Right lobe of liver (tissue), 6 donors: ENCODE results near the gene TRPM3. TPM values are rescaled to one million over a fixed set of nuclear protein-coding genes. Genes with fewer than 3 reads are reported as not detected.

ENCODE experiments used
- ATAC-seq, 4 donors: fragments of 200-7000 bp; cut with Tn5 transposase; one replicate each; pipeline ENCODE4 v1.9.1; 2020; ENCODE audit warnings: mild to moderate bottlenecking in 4 of 4, moderate library complexity in 4 of 4
- DNase-seq, 3 donors: peaks; one replicate each; pipeline ENCODE4 v3.0.0-alpha.2; 2020
- H3K27ac ChIP-seq, 3 donors: fragments of 200-600 bp; one replicate each; pipeline ENCODE4 v1.8.0; 2022
- H3K27me3 ChIP-seq, 2 donors: fragments of 200-600 bp; one replicate each; pipeline ENCODE4 v1.8.0; 2022
- H3K36me3 ChIP-seq, 4 donors: fragments of 200-600 bp; sonication (generic) in 1 of 4; one replicate each; pipeline versions ENCODE4 v1.5.1 to v1.8.0; 2017 to 2022; ENCODE audit warnings: control low read depth in 1 of 4
- H3K4me1 ChIP-seq, 4 donors: fragments of 200-600 bp; sonication (generic) in 1 of 4; one replicate each; pipeline versions ENCODE4 v1.5.1 to v1.8.0; 2017 to 2022; ENCODE audit warnings: control low read depth in 1 of 4
- H3K4me3 ChIP-seq, 3 donors: fragments of 200-600 bp; one replicate each; pipeline ENCODE4 v1.8.0; 2022
- H3K9me3 ChIP-seq, 4 donors: fragments of 200-600 bp; sonication (generic) in 1 of 4; one replicate each; pipeline versions ENCODE4 v1.5.1 to v1.8.0; 2017 to 2022; ENCODE audit warnings: control low read depth in 1 of 4
- CTCF ChIP-seq, 4 donors: fragments of 200-600 bp in 3 of 4; fragments of 450-650 bp in 1 of 4; IDR thresholded peaks; one replicate each; pipeline versions ENCODE4 v1.5.1 to v1.8.0; 2016 to 2022; ENCODE audit warnings: antibody characterized with exemption in 4 of 4, mild to moderate bottlenecking in 2 of 4
- POLR2A ChIP-seq: fragments of 450-650 bp; IDR thresholded peaks from one replicate; pipeline ENCODE4 v1.6.1; 2017; ENCODE audit warnings: antibody characterized with exemption, mild to moderate bottlenecking
- WGBS: methylation state at CpG from one replicate; pipeline ENCODE4 v1.1.6; 2018; ENCODE audit warnings: low coverage, low lambda C conversion rate; ENCODE audit not compliant: insufficient coverage; ENCODE audit errors: missing lambda C conversion rate; 5-methylcytosine and 5-hydroxymethylcytosine counted together
- intact Hi-C, 2 donors: fragments of 100-400 bp; cut with DNase I; formaldehyde crosslinking; loops; one replicate each; pipeline versions ENCODE4 v1.11.2 to v1.14.1; 2022
- total RNA-seq, 6 experiments: library from RNA; depleted of rRNA in 2 of 6; stranded (reverse); fragments of >200 nt in 2 of 6; fragmentation: NEBNext Ultra II Directional in 3 of 6; extraction: Animal tissue kit (Norgen Biotek cat#: 25700) in 3 of 6; gene quantifications; one replicate each; pipeline versions ENCODE4 v1.1.0 to v1.2.4, GENCODE V29; 2016 to 2023
- donor health status: DM: no; HTN: yes; CAD: no.
- donor health status: DM: no; HTN: no; CAD: no.
- donor health status: DM: no; HTN: no; CAD: no.
- donor health status: DM: no; HTN: yes; CAD: no.
- donor health status: DM: no; HTN: yes; CAD: no.

The TRPM3 gene
- total RNA-seq, 6 experiments from 2014 or later = 0.26 to 0.56 (median 0.39) TPM

- no peaks in the 10 kb centered on the region for H3K36me3 ChIP-seq
- H3K27ac ChIP-seq = no peak overlapping the region
- no peaks in the 10 kb centered on the region for H3K4me1 ChIP-seq
- no peaks in the 10 kb centered on the region for H3K9me3 ChIP-seq
- TF ChIP-seq POLR2A = no peak
- TF ChIP-seq CTCF (IDR thresholded peaks at IDR 0.05) = no peak
- intact Hi-C loops = no loop called here
- no peak for ATAC-seq
- no peak overlapping the region for H3K4me3 ChIP-seq
- H3K27me3 ChIP-seq = no peaks in the 10 kb centered on the region
- no peak for DNase-seq
- WGBS = 86% methylated on average over 1 of the region's 1 CpG
These were observed 590.1 kb downstream of the TRPM3 start for GRCh38 chr9:70531311-70531710.

DNA sequence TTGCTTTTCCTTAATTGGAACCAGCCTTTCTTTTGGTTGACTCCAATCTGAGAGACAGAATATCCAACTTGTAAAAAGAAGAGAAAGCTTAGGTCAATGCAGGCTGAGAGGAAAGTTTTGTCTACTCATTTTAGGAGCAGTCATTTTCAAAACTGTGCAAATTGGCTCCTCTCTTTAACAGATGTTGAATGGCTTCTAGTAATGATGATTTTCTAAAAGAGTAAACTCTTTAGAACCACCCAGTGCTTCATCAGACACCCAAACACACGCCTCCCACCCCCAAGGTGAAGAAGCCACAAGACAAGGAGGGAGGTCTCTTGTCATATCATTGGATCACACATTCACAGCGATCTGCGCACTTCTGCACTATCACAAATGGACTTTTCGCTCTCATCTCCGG lies 590.7 kb downstream of the TRPM3 start:
- WGBS = 96% methylated on average over 4 of the region's 5 CpGs
- ATAC-seq (no peak), DNase-seq (no peak)
- Histone ChIP-seq H3K27ac (no peak overlapping the region), H3K4me1 (no peaks in the 10 kb centered on the region), H3K27me3 (no peaks in the 10 kb centered on the region), H3K4me3 (no peak overlapping the region), H3K9me3 (no peaks in the 10 kb centered on the region), H3K36me3 (no peaks in the 10 kb centered on the region)
- no peak for TF ChIP-seq CTCF (IDR thresholded peaks at IDR 0.05)
- no peak for TF ChIP-seq POLR2A
- intact Hi-C loops = no loop called here

- TF ChIP-seq POLR2A = no peak
- no peak for TF ChIP-seq CTCF (IDR thresholded peaks at IDR 0.05)
- no peak for DNase-seq
- Histone ChIP-seq H3K27ac (no peak overlapping the region), H3K4me1 (no peaks in the 10 kb centered on the region), H3K27me3 (no peaks in the 10 kb centered on the region), H3K9me3 (no peaks in the 10 kb centered on the region), H3K4me3 (no peak overlapping the region), H3K36me3 (no peaks in the 10 kb centered on the region)
- 86% methylated on average over 5 of the region's 7 CpGs for WGBS
- no peak for ATAC-seq
- intact Hi-C loops = no loop called here
These were observed 591.6 kb downstream of the TRPM3 start for GRCh38 chr9:70529833-70530232.

- H3K4me1 ChIP-seq = no peaks in the 10 kb centered on the region
- H3K9me3 ChIP-seq = no peaks in the 10 kb centered on the region
- TF ChIP-seq CTCF (IDR thresholded peaks at IDR 0.05) (no peak), POLR2A (no peak)
- no peak overlapping the region for H3K4me3 ChIP-seq
- H3K27me3 ChIP-seq = no peaks in the 10 kb centered on the region
- intact Hi-C loops = no loop called here
- H3K27ac ChIP-seq = no peak overlapping the region
- DNase-seq = no peak
- no peak for ATAC-seq
- WGBS = 77% methylated on average over 6 of the region's 6 CpGs
- no peaks in the 10 kb centered on the region for H3K36me3 ChIP-seq
These were observed 592.0 kb downstream of the TRPM3 start for GRCh38 chr9:70529377-70529776.

DNA sequence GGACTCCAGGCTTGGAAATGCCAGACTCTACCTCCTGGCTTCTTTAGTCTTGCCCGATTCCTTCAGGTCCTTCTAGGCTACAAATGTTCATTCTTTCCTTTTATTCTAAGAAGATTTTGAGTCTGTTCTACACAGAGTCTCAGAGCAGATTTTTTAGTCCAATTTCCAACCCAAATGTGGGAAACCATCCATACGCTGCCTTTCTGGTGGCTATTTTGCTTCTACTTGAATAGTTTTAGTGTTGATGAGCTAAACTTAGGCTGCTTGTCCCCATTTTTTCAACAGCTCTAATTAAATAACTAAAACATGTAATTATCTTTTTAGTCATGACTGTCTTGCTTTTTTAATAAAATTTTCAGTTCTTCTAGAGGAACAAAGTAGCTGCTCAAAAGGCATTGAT lies 594.5 kb downstream of the TRPM3 start:
- Histone ChIP-seq H3K9me3 (no peaks in the 10 kb centered on the region), H3K4me1 (no peaks in the 10 kb centered on the region), H3K27me3 (no peaks in the 10 kb centered on the region), H3K27ac (no peak overlapping the region), H3K36me3 (no peaks in the 10 kb centered on the region), H3K4me3 (no peak overlapping the region)
- TF ChIP-seq POLR2A = no peak
- TF ChIP-seq CTCF (IDR thresholded peaks at IDR 0.05) = no peak
- no peak for ATAC-seq
- intact Hi-C loops = no loop called here
- WGBS = 96% methylated on average over 2 of the region's 2 CpGs
- no peak for DNase-seq
